ENCODE results near the gene FIG4. TPM values are rescaled to one million over a fixed set of nuclear protein-coding genes. Genes with fewer than 3 reads are reported as not detected.
"Not testable (repeated sequence)": the region's sequence is repeated elsewhere in the genome, so short reads cannot be mapped to it uniquely, and the experiment has no call there.

Gene FIG4
- total RNA-seq, 1 donor from 2014 or later = 15.6 TPM

GRCh38 chr6:109717971-109718370 lies 26.9 kb downstream of the FIG4 start:
- Histone ChIP-seq H3K4me3 (ENCODE audit: low read depth, low read length) (no peak overlapping the region), H3K27me3 (ENCODE audit: control insufficient read depth, insufficient read depth, low read length) (no peaks in the 10 kb centered on the region), H3K36me3 (ENCODE audit: control insufficient read depth, insufficient read depth, low read length) (no peaks in the 10 kb centered on the region)
- DNase-seq (ENCODE audit: low read depth) = no peak
- no peak for TF ChIP-seq CTCF (IDR thresholded peaks at IDR 0.05; ENCODE audit: insufficient read depth, low read length, poor library complexity, severe bottlenecking)

GRCh38 chr6:109718991-109719390 lies 27.9 kb downstream of the FIG4 start:
- no peak overlapping the region for H3K4me3 ChIP-seq (ENCODE audit: low read depth, low read length)
- no peaks in the 10 kb centered on the region for H3K27me3 ChIP-seq (ENCODE audit: control insufficient read depth, insufficient read depth, low read length)
- H3K36me3 ChIP-seq (ENCODE audit: control insufficient read depth, insufficient read depth, low read length) = no peaks in the 10 kb centered on the region
- no peak for TF ChIP-seq CTCF (IDR thresholded peaks at IDR 0.05; ENCODE audit: insufficient read depth, low read length, poor library complexity, severe bottlenecking)
- no peak for DNase-seq (ENCODE audit: low read depth)

- TF ChIP-seq CTCF (IDR thresholded peaks at IDR 0.05; ENCODE audit: insufficient read depth, low read length, poor library complexity, severe bottlenecking) = no peak
- Histone ChIP-seq H3K27me3 (ENCODE audit: control insufficient read depth, insufficient read depth, low read length) (no peaks in the 10 kb centered on the region), H3K36me3 (ENCODE audit: control insufficient read depth, insufficient read depth, low read length) (no peaks in the 10 kb centered on the region), H3K4me3 (ENCODE audit: low read depth, low read length) (no peak overlapping the region)
- no peak for DNase-seq (ENCODE audit: low read depth)
Measured at GRCh38 chr6:109720311-109720710, 29.2 kb downstream of the FIG4 start.

- TF ChIP-seq CTCF (IDR thresholded peaks at IDR 0.05; ENCODE audit: insufficient read depth, low read length, poor library complexity, severe bottlenecking) = no peak
- H3K36me3 ChIP-seq (ENCODE audit: control insufficient read depth, insufficient read depth, low read length) = no peaks in the 10 kb centered on the region
- no peaks in the 10 kb centered on the region for H3K27me3 ChIP-seq (ENCODE audit: control insufficient read depth, insufficient read depth, low read length)
- DNase-seq (ENCODE audit: low read depth) = no peak
- no peak overlapping the region for H3K4me3 ChIP-seq (ENCODE audit: low read depth, low read length)
Measured at GRCh38 chr6:109722011-109722410, 30.9 kb downstream of the FIG4 start.

- TF ChIP-seq CTCF (IDR thresholded peaks at IDR 0.05; ENCODE audit: insufficient read depth, low read length, poor library complexity, severe bottlenecking) = no peak
Measured at GRCh38 chr6:109722564-109723254, 31.6 kb downstream of the FIG4 start.

GRCh38 chr6:109725250-109725649 lies 34.2 kb downstream of the FIG4 start:
- H3K4me3 ChIP-seq (ENCODE audit: low read depth, low read length); DNase-seq (ENCODE audit: low read depth); H3K27me3 ChIP-seq (ENCODE audit: control insufficient read depth, insufficient read depth, low read length); H3K36me3 ChIP-seq (ENCODE audit: control insufficient read depth, insufficient read depth, low read length): not testable (repeated sequence)

More at GRCh38 chr6:109722564-109723254, 31.6 kb downstream of the FIG4 start:
- Histone ChIP-seq H3K27me3 (ENCODE audit: control insufficient read depth, insufficient read depth, low read length) (no peaks in the 10 kb centered on the region), H3K36me3 (ENCODE audit: control insufficient read depth, insufficient read depth, low read length) (no peaks in the 10 kb centered on the region), H3K4me3 (ENCODE audit: low read depth, low read length) (no peak overlapping the region)
- no peak for DNase-seq (ENCODE audit: low read depth)

All from kidney epithelial cell (primary cell).